Cardiac fibroblast (primary cell): ENCODE measurements around the gene G3BP2.

Experiments used
- DNase-seq, 2 donors: peaks; one replicate each; pipeline versions ENCODE4 v3.0.0 to v3.0.0-alpha.2; 2010; ENCODE audit warnings: low read depth in 2 of 2
- H3K4me3 ChIP-seq, 2 donors: replicated peaks in 1 of 2; 1 replicate in 1 of 2; 2 replicates in 1 of 2; pipeline ENCODE4 v1.5.1; 2011; ENCODE audit warnings: low read depth in 2 of 2, low read length in 2 of 2, mild to moderate bottlenecking in 2 of 2, moderate library complexity in 1 of 2
- CTCF ChIP-seq: IDR thresholded peaks from one replicate; pipeline ENCODE4 v1.5.1; 2011; ENCODE audit warnings: low read depth, mild to moderate bottlenecking, low read length, inconsistent platforms

Gene G3BP2

GRCh38 chr4:75630174-75630936 lies 42.9 kb downstream of the G3BP2 start, which contains the start of gene CDKL2:
TSS of gene CDKL2 (minus strand) at chr4:75630528. CDS start at chr4:75625988, 4,540 bp downstream.
- peak within 1 kb of the TSS; percentile 70 to 71 for H3K4me3 ChIP-seq
- no peak for TF ChIP-seq CTCF
- peak; percentile 61 to 68 for DNase-seq

- H3K4me3 ChIP-seq: no peak overlapping the region
- no peak for DNase-seq
- no peak for TF ChIP-seq CTCF
Observed at GRCh38 chr4:75629239-75629638, 44.0 kb downstream of the G3BP2 start.

- H3K4me3 ChIP-seq: no peak overlapping the region
- DNase-seq: no peak
- no peak for TF ChIP-seq CTCF
Observed at GRCh38 chr4:75623026-75623425, 50.2 kb downstream of the G3BP2 start.

GRCh38 chr4:75621715-75622114 lies 51.5 kb downstream of the G3BP2 start:
- no peak for TF ChIP-seq CTCF
- no peak for DNase-seq

GRCh38 chr4:75612306-75612705 lies 60.9 kb downstream of the G3BP2 start:
- TF ChIP-seq CTCF: no peak
- H3K4me3 ChIP-seq: no peak overlapping the region
- DNase-seq: no peak

More at GRCh38 chr4:75621715-75622114, 51.5 kb downstream of the G3BP2 start:
- no peak overlapping the region for H3K4me3 ChIP-seq

GRCh38 chr4:75605928-75606327 lies 67.3 kb downstream of the G3BP2 start:
- no peak for DNase-seq
- H3K4me3 ChIP-seq: no peak overlapping the region
- no peak for TF ChIP-seq CTCF

GRCh38 chr4:75599647-75600046 lies 73.6 kb downstream of the G3BP2 start:
- TF ChIP-seq CTCF: no peak
- no peak for DNase-seq
- no peak overlapping the region for H3K4me3 ChIP-seq
